ENCODE results near the gene SPINT1. TPM values are rescaled to one million over a fixed set of nuclear protein-coding genes. Genes with fewer than 3 reads are reported as not detected.

SPINT1 gene
- total and polyA plus RNA-seq, 4 donors: 1.2 to 2.6 (median 1.9) TPM

DNA sequence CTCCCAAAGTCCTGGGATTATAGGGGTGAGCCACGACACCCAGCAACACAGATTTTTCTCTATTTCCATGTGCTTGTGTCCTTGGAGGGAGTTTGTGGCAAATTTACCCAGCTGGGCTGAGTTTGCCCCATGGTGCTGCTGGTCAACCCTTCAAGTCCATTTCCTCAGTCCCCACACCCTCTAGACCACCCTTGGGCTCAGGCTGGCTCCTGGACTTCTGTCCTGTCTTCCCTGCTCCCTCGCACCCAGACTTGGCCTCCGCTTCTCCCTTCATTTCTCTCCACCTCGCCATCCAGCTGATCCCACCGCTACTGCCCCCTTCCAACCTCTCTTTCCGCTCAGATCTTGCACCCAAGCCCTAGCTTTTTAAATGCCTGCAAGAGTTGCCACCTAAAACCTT lies 37.5 kb downstream of the SPINT1 start:
- H3K36me3 ChIP-seq (ENCODE audit: control insufficient read depth in 4 of 4, insufficient read depth in 3 of 4, low read depth in 1 of 4, low read length in 3 of 4): no peaks in the 10 kb centered on the region

More for the DNA sequence above, 37.5 kb downstream of the SPINT1 start:
- TF ChIP-seq ZBTB33 (IDR thresholded peaks at IDR 0.05): no peak
- TF ChIP-seq YY1 (IDR thresholded peaks at IDR 0.05): no peak
- no peak for TF ChIP-seq FOXA1 (IDR thresholded peaks at IDR 0.05)
- TF ChIP-seq GABPA (IDR thresholded peaks at IDR 0.05 in 1 of 2, conservative IDR thresholded peaks at IDR 0.05 in 1 of 2): no peak
- no peak for TF ChIP-seq RAD21 (IDR thresholded peaks at IDR 0.05)
- TF ChIP-seq NR2F2 (IDR thresholded peaks at IDR 0.05): no peak
- TF ChIP-seq REST (IDR thresholded peaks at IDR 0.05): no peak
- TF ChIP-seq CTCF (IDR thresholded peaks at IDR 0.05; ENCODE audit: low read depth, low read length, missing input control): no peak
- TF ChIP-seq MAX (IDR thresholded peaks at IDR 0.05): no peak
- TF ChIP-seq JUND (IDR thresholded peaks at IDR 0.05): no peak
- Histone ChIP-seq H3K9me3 (ENCODE audit: control insufficient read depth in 4 of 4, low read length in 3 of 4) (no peaks in the 10 kb centered on the region), H3K4me1 (ENCODE audit: control insufficient read depth in 4 of 4, insufficient read depth in 4 of 4, low read length in 3 of 4) (no peaks in the 10 kb centered on the region), H3K27me3 (ENCODE audit: control insufficient read depth in 4 of 4, insufficient read depth in 4 of 4, low read length in 3 of 4) (no peaks in the 10 kb centered on the region), H3K9ac (ENCODE audit: low read depth in 1 of 2, low read length in 2 of 2) (no peak overlapping the region), H3K4me3 (ENCODE audit: low read depth in 1 of 3, low read length in 3 of 3) (no peak overlapping the region), H3K27ac (ENCODE audit: low read depth in 1 of 2, low read length in 2 of 2) (no peak overlapping the region)
- WGBS: 96% methylated on average over 6 of the region's 6 CpGs
- no peak for DNase-seq (ENCODE audit: low spot score)

All from liver (tissue), 9 donors.